Brain microvascular endothelial cell (primary cell): ENCODE data around the gene KCNB1.

Source experiments
- DNase-seq: peaks from one replicate; pipeline ENCODE4 v3.0.0-alpha.2; 2020
- H3K27ac ChIP-seq: fragments of 250-450 bp; sonication (Bioruptor Pico); 2 replicates; pipeline ENCODE4 v1.5.1; 2020; ENCODE audit warnings: mild to moderate bottlenecking, moderate library complexity
- H3K27me3 ChIP-seq: fragments of 250-450 bp; sonication (Bioruptor Pico); replicated peaks from 2 replicates; pipeline ENCODE4 v1.5.1; 2020; ENCODE audit warnings: mild to moderate bottlenecking
- H3K36me3 ChIP-seq: fragments of 250-450 bp; sonication (Bioruptor Pico); replicated peaks from 2 replicates; pipeline ENCODE4 v1.5.1; 2020; ENCODE audit warnings: mild to moderate bottlenecking
- H3K4me3 ChIP-seq: 2 replicates; pipeline ENCODE4 v1.5.1; 2011; ENCODE audit warnings: low read depth, mild to moderate bottlenecking, control low read depth, low read length, moderate library complexity
- CTCF ChIP-seq: IDR thresholded peaks from 2 replicates; pipeline ENCODE4 v1.5.1; 2011; ENCODE audit warnings: low read depth, mild to moderate bottlenecking, moderate library complexity, low read length, control low read depth, inconsistent platforms; ENCODE audit errors: missing control alignments
- in situ Hi-C: cut with HindIII; loops from 2 replicates; pipeline ENCODE4 v1.10.0; 2017; ENCODE audit warnings: low sequenced_read_pairs, low pct_ligation_motif_present

KCNB1 gene

GRCh38 chr20:49431329-49431728, 51.1 kb downstream of the KCNB1 start:
- no peaks in the 10 kb centered on the region for H3K36me3 ChIP-seq
- in situ Hi-C loops = no loop called here
- H3K27ac ChIP-seq = no peak overlapping the region
- peaks cover 24% of the 10 kb centered on the region for H3K27me3 ChIP-seq
- TF ChIP-seq CTCF = no peak
- no peak overlapping the region for H3K4me3 ChIP-seq
- no peak for DNase-seq

- peaks cover 26% of the 10 kb centered on the region for H3K27me3 ChIP-seq
- no peak for DNase-seq
- in situ Hi-C loops = no loop called here
- H3K4me3 ChIP-seq = no peak overlapping the region
- H3K36me3 ChIP-seq = no peaks in the 10 kb centered on the region
- no peak overlapping the region for H3K27ac ChIP-seq
- TF ChIP-seq CTCF = no peak
These were observed 52.1 kb downstream of the KCNB1 start for GRCh38 chr20:49430320-49430719.

- H3K4me3 ChIP-seq = no peak overlapping the region
These were observed 54.5 kb downstream of the KCNB1 start for GRCh38 chr20:49427751-49428518.

GRCh38 chr20:49426873-49427272, 55.6 kb downstream of the KCNB1 start:
- DNase-seq = no peak
- H3K36me3 ChIP-seq = no peaks in the 10 kb centered on the region
- H3K4me3 ChIP-seq = no peak overlapping the region
- peaks cover 29% of the 10 kb centered on the region for H3K27me3 ChIP-seq
- in situ Hi-C loops = no loop called here
- TF ChIP-seq CTCF = no peak
- H3K27ac ChIP-seq = no peak overlapping the region

More at GRCh38 chr20:49427751-49428518, 54.5 kb downstream of the KCNB1 start:
- no peaks in the 10 kb centered on the region for H3K36me3 ChIP-seq
- DNase-seq = no peak
- H3K27ac ChIP-seq = no peak overlapping the region
- TF ChIP-seq CTCF = no peak
- H3K27me3 ChIP-seq = peaks cover 27% of the 10 kb centered on the region
- in situ Hi-C loops = no loop called here

- Histone ChIP-seq H3K4me3 (no peak overlapping the region), H3K36me3 (no peaks in the 10 kb centered on the region), H3K27ac (no peak overlapping the region), H3K27me3 (peaks cover 26% of the 10 kb centered on the region)
- in situ Hi-C loops = no loop called here
- no peak for TF ChIP-seq CTCF
- no peak for DNase-seq
These were observed 56.1 kb downstream of the KCNB1 start for GRCh38 chr20:49426395-49426794.

- TF ChIP-seq CTCF = no peak
- Histone ChIP-seq H3K27me3 (peaks cover 26% of the 10 kb centered on the region), H3K4me3 (no peak overlapping the region), H3K36me3 (no peaks in the 10 kb centered on the region), H3K27ac (no peak overlapping the region)
- DNase-seq = no peak
- in situ Hi-C loops = no loop called here
These were observed 57.9 kb downstream of the KCNB1 start for GRCh38 chr20:49424536-49424935.
